H1 (cell line): ENCODE data around the gene STK33.

Experiments
- EGR1 ChIP-seq: IDR thresholded peaks from 2 replicates; pipeline ENCODE4 v1.6.1; 2011; ENCODE audit warnings: low read depth, low read length, borderline replicate concordance
- EP300 ChIP-seq, 2 experiments: IDR thresholded peaks; 1 replicate in 1 of 2; 2 replicates in 1 of 2; pipeline ENCODE4 v1.6.1; 2011 to 2012; ENCODE audit warnings: low read depth in 2 of 2, low read length in 2 of 2, mild to moderate bottlenecking in 2 of 2, borderline replicate concordance in 1 of 2, inconsistent platforms in 1 of 2, moderate library complexity in 1 of 2
- EZH2 ChIP-seq: fragments of 200-600 bp; sonication (generic); IDR thresholded peaks from 2 replicates; pipeline ENCODE4 v1.7.1; 2012; ENCODE audit warnings: low read depth, mild to moderate bottlenecking, moderate library complexity, low read length, inconsistent platforms; ENCODE audit not compliant: severe bottlenecking
- GTF2F1 ChIP-seq: IDR thresholded peaks from 2 replicates; pipeline ENCODE4 v1.6.1; 2012; ENCODE audit warnings: low read depth, low read length, improper control_type of control experiment, borderline replicate concordance
- POLR2A ChIP-seq, 2 experiments: IDR thresholded peaks; 1 replicate in 1 of 2; 2 replicates in 1 of 2; pipeline ENCODE4 v1.6.1; 2011; ENCODE audit warnings: low read depth in 2 of 2, low read length in 2 of 2, mild to moderate bottlenecking in 2 of 2; ENCODE audit errors: control extremely low read depth in 1 of 2
- RXRA ChIP-seq: IDR thresholded peaks from 2 replicates; pipeline ENCODE4 v1.6.1; 2011; ENCODE audit warnings: low read depth, mild to moderate bottlenecking, low read length, moderate library complexity; ENCODE audit not compliant: insufficient read depth
- SUZ12 ChIP-seq: fragments of 200-600 bp; sonication (generic); IDR thresholded peaks from 2 replicates; pipeline ENCODE4 v1.6.1; 2012; ENCODE audit warnings: mild to moderate bottlenecking, inconsistent platforms, low read length, moderate library complexity, mixed read lengths
- TAF7 ChIP-seq: optimal IDR thresholded peaks from 2 replicates; pipeline ENCODE3; 2011; ENCODE audit warnings: low read depth, mild to moderate bottlenecking, inconsistent platforms, low read length, moderate library complexity, borderline replicate concordance
- TF ChIP-seq, protein P1 (sequence below), 3 experiments: IDR thresholded peaks; 1 replicate in 2 of 3; 2 replicates in 1 of 3; pipeline versions ENCODE4 v1.5.1 to v1.6.1; 2011; ENCODE audit warnings: low read length in 3 of 3, mild to moderate bottlenecking in 3 of 3, inconsistent platforms in 2 of 3, low read depth in 1 of 3, moderate library complexity in 1 of 3; ENCODE audit not compliant: insufficient read depth in 1 of 3; ENCODE audit errors: control extremely low read depth in 1 of 3

DNA sequence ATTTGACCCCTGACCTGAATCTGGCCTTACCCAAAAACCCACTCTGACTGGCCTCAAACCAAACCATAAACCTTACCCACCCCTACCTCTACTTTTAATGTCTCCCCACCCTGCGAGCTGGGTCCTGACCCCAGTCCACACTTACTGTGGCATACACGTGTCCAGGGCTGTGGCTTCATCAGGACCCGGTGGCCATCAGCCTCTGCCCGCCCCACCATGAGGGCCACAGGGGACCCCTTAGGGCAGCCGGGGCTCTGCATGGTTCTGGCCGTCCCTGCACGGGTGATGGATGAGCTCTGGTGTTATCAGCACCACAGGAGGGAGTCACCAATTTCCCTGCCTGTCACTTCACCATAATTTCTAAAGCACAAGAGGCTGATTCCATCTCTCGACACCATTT is 242.8 kb downstream of the STK33 start:
- TF ChIP-seq TAF7 (no peak), EGR1 (no peak), EZH2 (no peak), POLR2A (IDR thresholded peaks at IDR 0.05; ENCODE audit: control extremely low read depth in 1 of 2, low read depth in 2 of 2, low read length in 2 of 2) (no peak), SUZ12 (no peak), EP300 (IDR thresholded peaks at IDR 0.05; ENCODE audit: borderline replicate concordance in 1 of 2, low read depth in 2 of 2, low read length in 2 of 2) (no peak), RXRA (no peak), GTF2F1 (no peak)
- TF ChIP-seq, protein P1, sequence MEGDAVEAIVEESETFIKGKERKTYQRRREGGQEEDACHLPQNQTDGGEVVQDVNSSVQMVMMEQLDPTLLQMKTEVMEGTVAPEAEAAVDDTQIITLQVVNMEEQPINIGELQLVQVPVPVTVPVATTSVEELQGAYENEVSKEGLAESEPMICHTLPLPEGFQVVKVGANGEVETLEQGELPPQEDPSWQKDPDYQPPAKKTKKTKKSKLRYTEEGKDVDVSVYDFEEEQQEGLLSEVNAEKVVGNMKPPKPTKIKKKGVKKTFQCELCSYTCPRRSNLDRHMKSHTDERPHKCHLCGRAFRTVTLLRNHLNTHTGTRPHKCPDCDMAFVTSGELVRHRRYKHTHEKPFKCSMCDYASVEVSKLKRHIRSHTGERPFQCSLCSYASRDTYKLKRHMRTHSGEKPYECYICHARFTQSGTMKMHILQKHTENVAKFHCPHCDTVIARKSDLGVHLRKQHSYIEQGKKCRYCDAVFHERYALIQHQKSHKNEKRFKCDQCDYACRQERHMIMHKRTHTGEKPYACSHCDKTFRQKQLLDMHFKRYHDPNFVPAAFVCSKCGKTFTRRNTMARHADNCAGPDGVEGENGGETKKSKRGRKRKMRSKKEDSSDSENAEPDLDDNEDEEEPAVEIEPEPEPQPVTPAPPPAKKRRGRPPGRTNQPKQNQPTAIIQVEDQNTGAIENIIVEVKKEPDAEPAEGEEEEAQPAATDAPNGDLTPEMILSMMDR (IDR thresholded peaks at IDR 0.05; ENCODE audit: control extremely low read depth in 1 of 3, insufficient read depth in 1 of 3, low read depth in 1 of 3, low read length in 3 of 3): no peak
